ENCODE data around the gene NUP210L. TPM values are rescaled to one million over a fixed set of nuclear protein-coding genes. Genes with fewer than 3 reads are reported as not detected.

The NUP210L gene
- total RNA-seq, 4 donors from 2014 or later, result 0.18 TPM; not detected in 3

DNA sequence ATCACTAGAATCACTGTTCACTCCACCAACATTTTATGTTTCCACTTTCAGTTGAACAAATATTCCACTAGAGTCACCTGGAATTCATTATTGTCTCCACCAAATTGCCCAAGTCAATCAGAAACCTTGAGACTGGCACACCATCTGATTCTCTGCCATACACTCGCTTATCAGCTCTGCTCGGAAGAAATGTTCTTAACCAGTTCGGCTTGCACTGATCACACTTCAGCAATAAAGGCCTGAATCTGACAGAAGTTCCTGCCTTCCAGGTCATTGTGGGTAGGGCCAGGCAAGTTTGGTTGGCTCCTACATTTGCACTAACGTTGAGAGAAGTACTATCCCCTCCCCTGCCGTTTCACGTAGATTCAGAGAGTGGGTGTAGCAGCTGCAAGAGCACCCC is 27.1 kb upstream of the NUP210L start:
- H3K27ac ChIP-seq, result peak overlapping the region; percentile 94 to 99 (median 96)
- TF ChIP-seq, protein P1, sequence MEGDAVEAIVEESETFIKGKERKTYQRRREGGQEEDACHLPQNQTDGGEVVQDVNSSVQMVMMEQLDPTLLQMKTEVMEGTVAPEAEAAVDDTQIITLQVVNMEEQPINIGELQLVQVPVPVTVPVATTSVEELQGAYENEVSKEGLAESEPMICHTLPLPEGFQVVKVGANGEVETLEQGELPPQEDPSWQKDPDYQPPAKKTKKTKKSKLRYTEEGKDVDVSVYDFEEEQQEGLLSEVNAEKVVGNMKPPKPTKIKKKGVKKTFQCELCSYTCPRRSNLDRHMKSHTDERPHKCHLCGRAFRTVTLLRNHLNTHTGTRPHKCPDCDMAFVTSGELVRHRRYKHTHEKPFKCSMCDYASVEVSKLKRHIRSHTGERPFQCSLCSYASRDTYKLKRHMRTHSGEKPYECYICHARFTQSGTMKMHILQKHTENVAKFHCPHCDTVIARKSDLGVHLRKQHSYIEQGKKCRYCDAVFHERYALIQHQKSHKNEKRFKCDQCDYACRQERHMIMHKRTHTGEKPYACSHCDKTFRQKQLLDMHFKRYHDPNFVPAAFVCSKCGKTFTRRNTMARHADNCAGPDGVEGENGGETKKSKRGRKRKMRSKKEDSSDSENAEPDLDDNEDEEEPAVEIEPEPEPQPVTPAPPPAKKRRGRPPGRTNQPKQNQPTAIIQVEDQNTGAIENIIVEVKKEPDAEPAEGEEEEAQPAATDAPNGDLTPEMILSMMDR (IDR thresholded peaks at IDR 0.05), result no peak
- no peak for TF ChIP-seq POLR2A (IDR thresholded peaks at IDR 0.05)
- no peaks in the 10 kb centered on the region for H3K9me3 ChIP-seq
- peak overlapping the region; percentile 74 to 89 (median 84) for H3K4me3 ChIP-seq
- no peak for DNase-seq
- H3K27me3 ChIP-seq, result no peaks in the 10 kb centered on the region
- H3K36me3 ChIP-seq, result no peaks in the 10 kb centered on the region
- peaks cover 14 to 48% (median 28%) of the 10 kb centered on the region in 4 donors for H3K4me1 ChIP-seq

DNA sequence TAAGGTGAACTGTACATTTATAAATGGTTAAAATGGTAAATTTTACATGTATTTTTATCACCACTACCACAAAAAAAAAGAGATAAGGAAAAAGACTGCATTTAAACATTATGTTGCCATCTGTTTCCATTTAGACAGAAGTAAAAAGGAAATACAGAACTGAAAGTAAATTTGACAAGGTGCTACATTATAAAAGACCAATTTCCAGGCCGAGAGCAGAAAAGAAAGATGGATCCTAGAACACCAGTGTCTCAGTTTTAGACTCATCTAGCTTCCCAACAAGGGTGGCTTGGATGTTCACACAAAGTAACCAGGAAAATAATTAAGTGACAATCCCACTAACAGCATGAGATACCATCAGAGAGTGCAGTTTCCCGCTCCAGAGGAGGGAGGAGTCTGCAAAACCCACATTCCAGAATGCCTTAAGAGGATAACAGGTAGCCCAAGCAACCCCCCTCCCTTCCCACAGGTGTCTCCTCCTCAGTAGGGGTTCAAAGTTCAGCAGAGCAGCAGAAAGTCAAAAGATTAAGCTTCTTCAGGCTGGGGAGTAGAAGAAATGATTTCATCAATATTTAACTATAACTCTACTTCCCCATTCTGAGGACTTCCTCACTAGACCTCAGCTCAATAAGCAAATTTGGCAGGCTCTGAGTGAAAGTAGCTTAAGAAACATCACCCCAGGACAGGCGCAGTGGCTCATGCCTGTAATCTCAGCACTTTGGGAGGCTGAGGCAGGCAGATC is 25.2 kb upstream of the NUP210L start:
- DNase-seq, result peak in 2 of 3 donors; percentile 51 to 57
- peaks cover 14 to 64% (median 28%) of the 10 kb centered on the region in 4 donors for H3K4me1 ChIP-seq
- H3K27me3 ChIP-seq, result no peaks in the 10 kb centered on the region
- TF ChIP-seq, protein P1 (IDR thresholded peaks at IDR 0.05), result no peak
- TF ChIP-seq POLR2A (IDR thresholded peaks at IDR 0.05), result no peak
- peak overlapping the region; percentile 94 to 99 (median 96) for H3K27ac ChIP-seq
- H3K36me3 ChIP-seq, result peaks cover 0 to 9% (median 0%) of the 10 kb centered on the region in 3 donors
- H3K4me3 ChIP-seq, result peak overlapping the region in 3 of 4 donors; percentile 26 to 80 (median 36)
- no peaks in the 10 kb centered on the region for H3K9me3 ChIP-seq

DNA sequence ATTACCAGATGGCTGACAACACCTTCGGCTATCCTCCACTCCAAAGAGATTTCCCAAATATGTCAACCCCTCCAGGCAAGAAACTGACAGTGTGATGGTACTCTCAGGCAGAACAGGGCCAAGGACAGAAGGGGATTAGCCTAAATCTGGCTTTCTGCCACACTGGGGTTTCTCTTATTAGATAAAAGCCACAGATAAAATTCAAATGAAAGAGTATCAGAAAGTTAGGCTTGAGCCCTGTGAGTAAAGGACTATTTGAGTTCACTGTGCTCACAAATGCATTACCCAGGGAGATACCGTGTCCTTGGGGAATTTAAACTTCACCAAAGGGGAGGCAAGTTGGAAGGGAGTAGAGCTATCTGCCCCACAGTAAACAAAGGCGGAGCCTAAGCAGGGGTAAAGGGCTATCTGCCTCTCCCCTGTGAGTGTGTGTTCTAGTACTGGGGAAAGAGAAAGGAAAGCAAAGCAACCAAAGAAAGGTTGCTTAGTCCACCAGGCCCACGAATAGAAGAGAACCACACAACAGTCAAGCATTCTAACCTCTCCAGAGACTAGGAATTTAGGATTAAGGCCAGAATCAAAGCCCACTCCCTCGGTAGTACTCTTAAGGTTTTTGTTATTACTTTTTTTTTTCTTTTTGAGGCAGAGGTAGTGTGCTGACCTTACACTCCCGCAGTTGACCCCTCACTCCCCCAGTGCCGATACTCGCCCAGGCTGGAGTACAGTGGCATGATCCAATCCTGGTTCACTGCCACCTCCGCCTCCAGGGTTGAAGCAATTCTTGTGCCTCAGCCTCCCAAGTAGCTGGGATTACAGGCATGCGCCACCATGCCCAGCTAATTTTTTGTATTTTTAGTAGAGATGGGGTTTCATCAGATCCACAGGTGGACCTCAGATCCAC is 24.3 kb upstream of the NUP210L start:
- H3K4me1 ChIP-seq, result peaks cover 14 to 64% (median 28%) of the 10 kb centered on the region in 4 donors
- peak; percentile 29 to 59 for TF ChIP-seq POLR2A (IDR thresholded peaks at IDR 0.05)
- TF ChIP-seq, protein P1 (IDR thresholded peaks at IDR 0.05), result no peak

DNA sequence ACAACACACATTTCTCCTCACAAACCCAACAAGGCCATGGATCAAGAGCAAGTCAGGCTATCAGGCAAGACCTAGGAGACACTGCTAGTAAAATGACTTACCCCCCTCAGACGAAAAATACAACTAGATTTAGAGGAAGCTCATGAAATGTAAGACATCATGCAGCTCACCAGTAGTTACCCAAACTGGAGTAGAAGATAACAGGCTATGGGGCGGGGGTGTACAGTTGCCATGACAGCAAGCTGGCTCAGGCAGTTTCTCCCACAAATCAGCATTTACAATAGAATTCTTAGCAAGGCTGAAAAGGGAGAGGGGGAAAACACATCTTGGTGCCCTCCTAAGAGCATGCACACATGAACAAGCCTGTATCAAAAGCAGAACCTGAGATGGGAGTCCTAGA is 23.1 kb upstream of the NUP210L start:
- no peak for TF ChIP-seq POLR2A (IDR thresholded peaks at IDR 0.05)
- TF ChIP-seq, protein P1 (IDR thresholded peaks at IDR 0.05), result no peak

More for the DNA sequence above, 24.3 kb upstream of the NUP210L start:
- Histone ChIP-seq H3K4me3 (peak overlapping the region in 2 of 4 donors; percentile 5 to 30), H3K9me3 (no peaks in the 10 kb centered on the region), H3K36me3 (peaks cover 0 to 15% (median 0%) of the 10 kb centered on the region in 3 donors), H3K27me3 (no peaks in the 10 kb centered on the region), H3K27ac (peak overlapping the region; percentile 94 to 99 (median 96))
- peak in 1 of 3 donors; percentile 58 for DNase-seq

DNA sequence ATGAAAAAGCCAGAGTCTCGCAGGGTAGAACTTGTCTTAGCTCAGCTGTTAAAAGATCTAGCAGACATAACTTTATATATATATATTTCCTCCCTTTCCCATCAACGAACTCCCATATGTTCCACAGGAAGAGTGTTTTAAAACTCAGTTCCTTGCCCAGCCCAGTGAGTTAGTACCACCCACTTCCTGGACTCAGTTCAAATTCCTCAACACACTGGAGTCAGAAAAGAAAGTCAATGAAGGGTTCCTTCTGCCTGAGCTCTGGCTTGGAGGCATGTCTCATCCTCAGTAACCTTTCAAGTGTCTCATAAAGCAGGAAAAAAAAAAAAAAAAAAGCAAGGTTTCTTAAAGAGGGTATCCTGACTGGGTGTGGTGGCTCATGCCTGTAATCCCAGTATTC is 21.5 kb upstream of the NUP210L start:
- Histone ChIP-seq H3K27ac (peak overlapping the region in 1 of 4 donors; percentile 16), H3K4me1 (peaks cover 14 to 58% (median 26%) of the 10 kb centered on the region in 4 donors), H3K4me3 (no peak overlapping the region), H3K36me3 (peaks cover 0 to 43% (median 0%) of the 10 kb centered on the region in 3 donors), H3K9me3 (no peaks in the 10 kb centered on the region), H3K27me3 (no peaks in the 10 kb centered on the region)
- DNase-seq, result peak in 1 of 3 donors; percentile 53
- no peak for TF ChIP-seq POLR2A (IDR thresholded peaks at IDR 0.05)
- TF ChIP-seq, protein P1 (IDR thresholded peaks at IDR 0.05), result no peak

More for the DNA sequence above, 23.1 kb upstream of the NUP210L start:
- H3K4me3 ChIP-seq, result no peak overlapping the region
- no peak for DNase-seq
- H3K27ac ChIP-seq, result peak overlapping the region in 2 of 4 donors; percentile 0 to 99
- peaks cover 14 to 64% (median 28%) of the 10 kb centered on the region in 4 donors for H3K4me1 ChIP-seq
- H3K36me3 ChIP-seq, result peaks cover 0 to 26% (median 0%) of the 10 kb centered on the region in 3 donors
- H3K27me3 ChIP-seq, result no peaks in the 10 kb centered on the region
- no peaks in the 10 kb centered on the region for H3K9me3 ChIP-seq
